Effector memory CD4-positive, alpha-beta T cell (primary cell): ENCODE measurements around the gene AP3S2.
"Not testable (repeated sequence)": the region's sequence is repeated elsewhere in the genome, so short reads cannot be mapped to it uniquely, and the experiment has no call there.

Source experiments
- DNase-seq, 3 donors: peaks; one replicate each; pipeline ENCODE4 v3.0.0-alpha.2; 2020
- H3K27ac ChIP-seq: 2 replicates; pipeline ENCODE4 v1.7.0; 2013; ENCODE audit warnings: mild to moderate bottlenecking, low read length, moderate library complexity; ENCODE audit not compliant: insufficient read depth, poor library complexity, severe bottlenecking
- H3K27me3 ChIP-seq: replicated peaks from 2 replicates; pipeline ENCODE4 v1.7.0; 2013; ENCODE audit warnings: mild to moderate bottlenecking, low read length; ENCODE audit not compliant: insufficient read depth, control insufficient read depth, poor library complexity, severe bottlenecking
- H3K36me3 ChIP-seq: 2 replicates; pipeline ENCODE4 v1.7.0; 2013; ENCODE audit warnings: mild to moderate bottlenecking, low read length, moderate library complexity; ENCODE audit not compliant: control insufficient read depth, insufficient read depth
- H3K4me1 ChIP-seq: 2 replicates; pipeline ENCODE4 v1.7.0; 2013; ENCODE audit warnings: low read length, mild to moderate bottlenecking; ENCODE audit not compliant: control insufficient read depth, insufficient read depth, poor library complexity, severe bottlenecking
- H3K4me3 ChIP-seq: 2 replicates; pipeline ENCODE4 v1.7.0; 2013; ENCODE audit warnings: low read length, low read depth, mild to moderate bottlenecking; ENCODE audit not compliant: insufficient read depth, poor library complexity, severe bottlenecking
- H3K9me3 ChIP-seq: 2 replicates; pipeline ENCODE4 v1.7.0; 2013; ENCODE audit warnings: mild to moderate bottlenecking, low read length, moderate library complexity; ENCODE audit not compliant: control insufficient read depth

Gene AP3S2

GRCh38 chr15:89837134-89837829 lies 56.5 kb downstream of the AP3S2 start:
- H3K27ac ChIP-seq: no peak overlapping the region
- no peaks in the 10 kb centered on the region for H3K9me3 ChIP-seq
- DNase-seq: no peak
- no peak overlapping the region for H3K4me3 ChIP-seq
- H3K4me1 ChIP-seq: no peaks in the 10 kb centered on the region
- no peaks in the 10 kb centered on the region for H3K27me3 ChIP-seq
- H3K36me3 ChIP-seq: peaks cover 36% of the 10 kb centered on the region

GRCh38 chr15:89836267-89837133 lies 57.3 kb downstream of the AP3S2 start:
- Histone ChIP-seq H3K27ac (no peak overlapping the region), H3K9me3 (no peaks in the 10 kb centered on the region), H3K27me3 (no peaks in the 10 kb centered on the region), H3K4me3 (no peak overlapping the region), H3K36me3 (peaks cover 35% of the 10 kb centered on the region), H3K4me1 (no peaks in the 10 kb centered on the region)
- DNase-seq: no peak

GRCh38 chr15:89835176-89835564 lies 58.6 kb downstream of the AP3S2 start:
- H3K9me3 ChIP-seq: no peaks in the 10 kb centered on the region
- H3K36me3 ChIP-seq: peaks cover 26% of the 10 kb centered on the region
- H3K4me1 ChIP-seq: no peaks in the 10 kb centered on the region
- H3K4me3 ChIP-seq: no peak overlapping the region
- no peak overlapping the region for H3K27ac ChIP-seq
- no peak for DNase-seq
- H3K27me3 ChIP-seq: no peaks in the 10 kb centered on the region

- not testable (repeated sequence) for H3K27ac ChIP-seq, H3K27me3 ChIP-seq, DNase-seq, H3K4me1 ChIP-seq, H3K9me3 ChIP-seq, H3K4me3 ChIP-seq
- peaks cover 26% of the 10 kb centered on the region for H3K36me3 ChIP-seq
These were observed 59.2 kb downstream of the AP3S2 start for GRCh38 chr15:89834465-89835175.

- Histone ChIP-seq H3K4me1 (no peaks in the 10 kb centered on the region), H3K27me3 (no peaks in the 10 kb centered on the region), H3K4me3 (no peak overlapping the region), H3K9me3 (no peaks in the 10 kb centered on the region), H3K36me3 (peaks cover 26% of the 10 kb centered on the region), H3K27ac (no peak overlapping the region)
- no peak for DNase-seq
These were observed 59.8 kb downstream of the AP3S2 start for GRCh38 chr15:89833966-89834365.

GRCh38 chr15:89830639-89831038 lies 63.2 kb downstream of the AP3S2 start:
- DNase-seq: no peak
- Histone ChIP-seq H3K27me3 (no peaks in the 10 kb centered on the region), H3K4me3 (no peak overlapping the region), H3K36me3 (peaks cover 14% of the 10 kb centered on the region), H3K9me3 (no peaks in the 10 kb centered on the region), H3K4me1 (no peaks in the 10 kb centered on the region), H3K27ac (no peak overlapping the region)

GRCh38 chr15:89829616-89830440 lies 64.0 kb downstream of the AP3S2 start:
- H3K27ac ChIP-seq: no peak overlapping the region
- no peaks in the 10 kb centered on the region for H3K4me1 ChIP-seq
- H3K4me3 ChIP-seq: no peak overlapping the region
- no peaks in the 10 kb centered on the region for H3K9me3 ChIP-seq
- H3K27me3 ChIP-seq: no peaks in the 10 kb centered on the region
- peaks cover 6% of the 10 kb centered on the region for H3K36me3 ChIP-seq
- DNase-seq: no peak

GRCh38 chr15:89829161-89829560 lies 64.6 kb downstream of the AP3S2 start:
- no peaks in the 10 kb centered on the region for H3K9me3 ChIP-seq
- H3K4me3 ChIP-seq: no peak overlapping the region
- DNase-seq: no peak
- no peak overlapping the region for H3K27ac ChIP-seq
- no peaks in the 10 kb centered on the region for H3K27me3 ChIP-seq
- no peaks in the 10 kb centered on the region for H3K4me1 ChIP-seq
- H3K36me3 ChIP-seq: peaks cover 1% of the 10 kb centered on the region

- H3K4me1 ChIP-seq: no peaks in the 10 kb centered on the region
- no peaks in the 10 kb centered on the region for H3K27me3 ChIP-seq
- H3K4me3 ChIP-seq: no peak overlapping the region
- no peaks in the 10 kb centered on the region for H3K36me3 ChIP-seq
- no peak overlapping the region for H3K27ac ChIP-seq
- DNase-seq: no peak
- no peaks in the 10 kb centered on the region for H3K9me3 ChIP-seq
These were observed 65.3 kb downstream of the AP3S2 start for GRCh38 chr15:89828281-89829145.
